Parathyroid adenoma (tissue), 2 donors: ENCODE results near the gene OSBPL3.
A peak's percentile ranks its signal among the peaks of the same experiment; 100 is the strongest.

Source experiments
- H2AFZ ChIP-seq: fragments of 300-600 bp; sonication (generic); one replicate; pipeline ENCODE4 v1.7.0; 2017; ENCODE audit warnings: antibody characterized with exemption, mild to moderate bottlenecking
- H3K27ac ChIP-seq: fragments of 300-600 bp; sonication (generic); one replicate; pipeline ENCODE4 v1.7.0; 2017
- H3K27me3 ChIP-seq: fragments of 300-600 bp; sonication (generic); one replicate; pipeline ENCODE4 v1.7.0; 2017; ENCODE audit warnings: low read length; ENCODE audit not compliant: control insufficient read depth, insufficient read depth
- H3K36me3 ChIP-seq: fragments of 300-600 bp; sonication (generic); one replicate; pipeline ENCODE4 v1.7.0; 2017; ENCODE audit warnings: low read length; ENCODE audit not compliant: control insufficient read depth, insufficient read depth
- H3K4me1 ChIP-seq: fragments of 300-600 bp; sonication (generic); one replicate; pipeline ENCODE4 v1.7.0; 2017; ENCODE audit warnings: control low read depth
- H3K4me2 ChIP-seq: fragments of 300-600 bp; sonication (generic); one replicate; pipeline ENCODE4 v1.7.0; 2017; ENCODE audit warnings: low read length
- H3K4me3 ChIP-seq: fragments of 300-600 bp; sonication (generic); one replicate; pipeline ENCODE4 v1.7.0; 2017; ENCODE audit warnings: low read depth, low read length
- H3K79me2 ChIP-seq: fragments of 300-600 bp; sonication (generic); one replicate; pipeline ENCODE4 v1.7.0; 2017; ENCODE audit warnings: control low read depth
- H3K9ac ChIP-seq: fragments of 300-600 bp; sonication (generic); one replicate; pipeline ENCODE4 v1.7.0; 2017; ENCODE audit warnings: mild to moderate bottlenecking
- H3K9me3 ChIP-seq: fragments of 300-600 bp; sonication (generic); one replicate; pipeline ENCODE4 v1.7.0; 2017; ENCODE audit warnings: low read length; ENCODE audit not compliant: control insufficient read depth
- TF ChIP-seq, protein P1 (sequence below): fragments of 300-600 bp; sonication (generic); IDR thresholded peaks from one replicate; pipeline ENCODE4 v1.7.0; 2017; ENCODE audit warnings: antibody characterized with exemption, mild to moderate bottlenecking
- donor health status: primary hyperparathyroidism.

The OSBPL3 gene

DNA sequence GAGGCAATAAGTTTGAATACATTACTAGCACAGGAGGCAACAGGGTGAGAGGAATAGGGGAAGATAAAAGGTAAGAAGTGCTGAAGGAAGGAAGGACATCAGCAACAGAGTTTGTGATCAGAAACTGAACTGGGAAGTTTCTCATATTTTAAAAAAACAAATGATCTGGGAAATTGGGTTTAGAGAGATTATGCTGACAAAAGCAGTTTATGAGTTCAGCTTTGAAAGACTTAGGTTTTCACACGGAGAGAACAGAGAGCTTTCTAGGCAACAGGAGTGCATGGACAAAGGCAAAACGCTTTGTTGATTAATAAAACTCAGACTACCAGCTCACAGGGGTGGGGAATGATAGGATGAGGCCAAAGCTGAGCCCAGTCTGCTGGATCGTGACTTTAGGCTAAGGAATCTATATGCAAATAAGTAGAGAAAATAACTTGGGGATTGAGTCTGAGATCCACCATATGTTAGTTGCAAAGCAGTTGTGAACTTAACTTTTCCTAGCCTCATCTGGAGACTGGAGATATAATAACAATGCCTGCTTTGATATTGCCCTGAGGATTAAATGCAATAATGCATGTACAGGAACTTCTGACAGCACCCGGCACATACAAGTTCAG lies 4.2 kb downstream of the OSBPL3 start:
- Histone ChIP-seq H3K4me3 (no peak overlapping the region), H3K79me2 (peaks cover 30% of the 10 kb centered on the region), H3K9me3 (no peaks in the 10 kb centered on the region), H2AFZ (no peak overlapping the region), H3K27me3 (no peaks in the 10 kb centered on the region), H3K9ac (no peak overlapping the region), H3K36me3 (no peaks in the 10 kb centered on the region), H3K4me1 (peaks cover 45% of the 10 kb centered on the region), H3K4me2 (no peak overlapping the region), H3K27ac (peak overlapping the region; percentile 34)
- TF ChIP-seq, protein P1, sequence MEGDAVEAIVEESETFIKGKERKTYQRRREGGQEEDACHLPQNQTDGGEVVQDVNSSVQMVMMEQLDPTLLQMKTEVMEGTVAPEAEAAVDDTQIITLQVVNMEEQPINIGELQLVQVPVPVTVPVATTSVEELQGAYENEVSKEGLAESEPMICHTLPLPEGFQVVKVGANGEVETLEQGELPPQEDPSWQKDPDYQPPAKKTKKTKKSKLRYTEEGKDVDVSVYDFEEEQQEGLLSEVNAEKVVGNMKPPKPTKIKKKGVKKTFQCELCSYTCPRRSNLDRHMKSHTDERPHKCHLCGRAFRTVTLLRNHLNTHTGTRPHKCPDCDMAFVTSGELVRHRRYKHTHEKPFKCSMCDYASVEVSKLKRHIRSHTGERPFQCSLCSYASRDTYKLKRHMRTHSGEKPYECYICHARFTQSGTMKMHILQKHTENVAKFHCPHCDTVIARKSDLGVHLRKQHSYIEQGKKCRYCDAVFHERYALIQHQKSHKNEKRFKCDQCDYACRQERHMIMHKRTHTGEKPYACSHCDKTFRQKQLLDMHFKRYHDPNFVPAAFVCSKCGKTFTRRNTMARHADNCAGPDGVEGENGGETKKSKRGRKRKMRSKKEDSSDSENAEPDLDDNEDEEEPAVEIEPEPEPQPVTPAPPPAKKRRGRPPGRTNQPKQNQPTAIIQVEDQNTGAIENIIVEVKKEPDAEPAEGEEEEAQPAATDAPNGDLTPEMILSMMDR: no peak

DNA sequence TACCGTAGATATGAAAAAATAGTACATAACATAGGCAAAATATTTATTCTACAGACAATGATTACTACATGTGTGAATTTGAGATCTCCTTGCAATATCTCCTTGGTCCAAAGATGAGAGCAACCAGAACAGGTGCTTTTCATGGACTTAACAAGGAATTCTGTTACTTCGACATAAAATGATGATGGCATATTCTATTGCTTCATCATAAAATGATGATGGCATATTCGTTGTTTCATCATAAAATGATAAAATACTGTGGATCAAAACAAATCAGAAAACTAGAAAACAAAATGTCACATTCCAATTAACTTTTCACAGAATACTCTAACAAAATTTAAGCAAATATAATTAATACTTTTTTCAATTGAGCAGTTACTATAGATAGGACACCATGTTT lies 4.8 kb downstream of the OSBPL3 start:
- Histone ChIP-seq H3K27me3 (no peaks in the 10 kb centered on the region), H3K4me1 (peaks cover 46% of the 10 kb centered on the region), H3K27ac (no peak overlapping the region), H3K4me3 (no peak overlapping the region), H3K79me2 (peaks cover 31% of the 10 kb centered on the region), H3K36me3 (no peaks in the 10 kb centered on the region), H3K9me3 (no peaks in the 10 kb centered on the region), H2AFZ (no peak overlapping the region), H3K4me2 (no peak overlapping the region), H3K9ac (no peak overlapping the region)
- TF ChIP-seq, protein P1: no peak

DNA sequence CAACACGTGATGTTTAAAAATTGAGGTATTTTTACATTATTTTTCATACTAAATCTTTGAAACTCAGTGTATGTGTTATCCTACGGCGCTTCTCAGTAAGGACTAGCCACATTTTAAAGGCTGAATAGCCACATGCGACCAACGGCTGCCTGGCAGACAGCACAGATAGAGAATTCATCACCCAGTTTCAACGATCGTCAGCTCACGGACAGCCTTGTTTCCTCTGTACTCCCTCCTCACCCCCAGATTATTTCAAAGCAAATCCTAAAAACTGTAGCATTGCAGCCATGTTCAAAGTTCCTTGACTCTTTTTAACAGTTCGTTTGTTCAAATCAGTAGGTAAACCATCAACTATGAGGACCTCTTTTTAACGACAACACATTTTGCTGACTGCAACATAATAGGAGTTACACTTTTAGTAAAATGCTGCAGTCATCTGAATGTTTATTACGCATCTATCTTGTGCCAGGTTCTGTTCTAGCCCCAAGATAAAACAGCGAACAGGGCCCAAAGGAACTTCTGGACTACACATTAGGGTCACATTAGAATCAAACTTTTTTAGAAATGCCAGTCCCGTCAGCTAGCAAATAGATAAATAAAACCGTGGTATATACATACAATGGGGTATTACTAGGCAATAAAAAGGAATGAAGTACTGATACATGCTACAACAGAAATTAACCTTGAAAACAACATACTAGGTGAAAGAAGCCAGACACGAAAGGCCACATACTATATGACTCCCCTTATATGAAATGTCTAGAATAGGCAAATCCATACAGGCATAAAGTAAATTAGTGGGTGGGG lies 5.7 kb downstream of the OSBPL3 start:
- Histone ChIP-seq H3K4me3 (no peak overlapping the region), H3K27ac (no peak overlapping the region), H3K9me3 (no peaks in the 10 kb centered on the region), H3K4me1 (peaks cover 46% of the 10 kb centered on the region), H3K27me3 (no peaks in the 10 kb centered on the region), H3K4me2 (no peak overlapping the region), H3K36me3 (no peaks in the 10 kb centered on the region), H3K9ac (no peak overlapping the region), H3K79me2 (peaks cover 35% of the 10 kb centered on the region), H2AFZ (no peak overlapping the region)
- TF ChIP-seq, protein P1: no peak

DNA sequence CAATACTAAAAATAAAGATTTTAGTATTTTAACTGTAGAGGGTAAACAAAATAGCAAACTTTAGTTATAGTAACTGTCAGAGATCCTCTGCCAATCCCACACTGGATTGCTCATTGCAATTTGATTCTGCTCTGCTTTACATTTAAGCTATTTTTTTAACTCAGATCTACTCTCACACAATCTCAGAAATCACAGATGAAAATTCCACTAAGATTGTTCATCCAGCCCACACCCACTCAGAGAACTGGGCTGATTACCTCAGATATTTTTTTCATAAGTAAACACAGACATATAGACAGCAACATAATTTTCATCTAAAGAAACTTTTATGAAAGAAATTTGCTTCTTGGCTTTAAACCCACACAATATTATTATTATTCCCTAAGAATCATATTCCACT lies 7.0 kb downstream of the OSBPL3 start:
- no peak overlapping the region for H3K27ac ChIP-seq
- TF ChIP-seq, protein P1: no peak
- H3K4me2 ChIP-seq: no peak overlapping the region
- no peak overlapping the region for H2AFZ ChIP-seq
- H3K9ac ChIP-seq: no peak overlapping the region
- no peak overlapping the region for H3K4me3 ChIP-seq
- H3K4me1 ChIP-seq: peaks cover 39% of the 10 kb centered on the region
- H3K79me2 ChIP-seq: peaks cover 31% of the 10 kb centered on the region
- H3K27me3 ChIP-seq: no peaks in the 10 kb centered on the region
- no peaks in the 10 kb centered on the region for H3K9me3 ChIP-seq
- no peaks in the 10 kb centered on the region for H3K36me3 ChIP-seq

DNA sequence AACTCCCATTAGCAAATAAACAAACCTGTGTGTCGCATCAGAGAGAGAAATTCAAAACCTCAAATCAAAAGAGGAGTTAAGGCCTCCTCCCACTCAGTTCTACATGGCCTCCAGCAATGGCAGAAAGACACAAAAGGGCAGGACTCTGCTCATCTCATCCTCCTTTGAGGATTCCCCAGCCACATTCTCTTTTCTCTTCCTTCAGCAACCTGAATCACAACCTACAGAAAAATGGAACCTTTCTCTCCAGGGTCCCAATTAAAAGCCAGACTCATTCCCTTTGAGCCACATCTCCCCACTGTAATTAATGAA lies 7.9 kb downstream of the OSBPL3 start:
- peaks cover 41% of the 10 kb centered on the region for H3K4me1 ChIP-seq
- H3K79me2 ChIP-seq: peaks cover 30% of the 10 kb centered on the region
- no peaks in the 10 kb centered on the region for H3K9me3 ChIP-seq
- peak overlapping the region; percentile 55 for H3K27ac ChIP-seq
- peak overlapping the region; percentile 65 for H2AFZ ChIP-seq
- no peaks in the 10 kb centered on the region for H3K36me3 ChIP-seq
- no peaks in the 10 kb centered on the region for H3K27me3 ChIP-seq
- TF ChIP-seq, protein P1: no peak
- no peak overlapping the region for H3K9ac ChIP-seq
- no peak overlapping the region for H3K4me3 ChIP-seq
- H3K4me2 ChIP-seq: no peak overlapping the region
